Keratinocyte (primary cell): Measurements from ENCODE around the gene WFDC5. TPM values are rescaled to one million over a fixed set of nuclear protein-coding genes. Genes with fewer than 3 reads are reported as not detected.

ENCODE experiments used
- DNase-seq: peaks from one replicate; pipeline ENCODE4 v3.0.0-alpha.2; 2011; ENCODE audit warnings: low read depth, missing footprints, low spot score
- FAIRE-seq: peaks from 2 replicates; lab custom pipeline; 2011; peaks lifted over from hg19 to GRCh38; lab: Jason Lieb, UNC
- H2AFZ ChIP-seq: 2 replicates; pipeline ENCODE4 v1.6.0; 2012; ENCODE audit warnings: low read length, control low read depth, inconsistent platforms; ENCODE audit not compliant: control insufficient read depth
- H3K27ac ChIP-seq: 2 replicates; pipeline ENCODE4 v1.5.1; 2011; ENCODE audit warnings: low read length; ENCODE audit not compliant: control insufficient read depth, insufficient read depth
- H3K27me3 ChIP-seq: 3 replicates; pipeline ENCODE4 v1.6.0; 2011; ENCODE audit warnings: low read length; ENCODE audit not compliant: control insufficient read depth, insufficient read depth; ENCODE audit errors: extremely low read depth
- H3K36me3 ChIP-seq, 2 experiments: 2 replicates in 1 of 2; 3 replicates in 1 of 2; pipeline ENCODE4 v1.5.1; 2011; ENCODE audit warnings: low read length in 2 of 2, mild to moderate bottlenecking in 1 of 2; ENCODE audit not compliant: control insufficient read depth in 2 of 2, insufficient read depth in 2 of 2; ENCODE audit errors: extremely low read depth in 1 of 2
- H3K4me1 ChIP-seq: 3 replicates; pipeline ENCODE4 v1.5.1; 2011; ENCODE audit warnings: low read length; ENCODE audit not compliant: control insufficient read depth, insufficient read depth; ENCODE audit errors: extremely low read depth
- H3K4me2 ChIP-seq: 3 replicates; pipeline ENCODE4 v1.6.0; 2011; ENCODE audit warnings: low read depth, low read length; ENCODE audit not compliant: control insufficient read depth, insufficient read depth; ENCODE audit errors: extremely low read depth
- H3K4me3 ChIP-seq, 3 experiments: fragments of 200-600 bp in 1 of 3; sonication (generic) in 1 of 3; 2 replicates in 2 of 3; 3 replicates in 1 of 3; pipeline ENCODE4 v1.5.1; 2011 to 2016; ENCODE audit warnings: low read length in 3 of 3, mild to moderate bottlenecking in 3 of 3, control low read depth in 2 of 3, inconsistent platforms in 1 of 3, low read depth in 1 of 3, mixed read lengths in 1 of 3, mixed run types in 1 of 3, moderate library complexity in 1 of 3; ENCODE audit not compliant: control insufficient read depth in 2 of 3, insufficient read depth in 2 of 3; ENCODE audit errors: extremely low read depth in 1 of 3
- H3K79me2 ChIP-seq: 2 replicates; pipeline ENCODE4 v1.6.0; 2012; ENCODE audit warnings: low read length; ENCODE audit not compliant: control insufficient read depth, insufficient read depth
- H3K9ac ChIP-seq: 3 replicates; pipeline ENCODE4 v1.6.0; 2011; ENCODE audit warnings: low read length; ENCODE audit not compliant: control insufficient read depth, insufficient read depth; ENCODE audit errors: extremely low read depth
- H3K9me1 ChIP-seq: 3 replicates; pipeline ENCODE4 v1.6.0; 2011; ENCODE audit warnings: low read length; ENCODE audit not compliant: control insufficient read depth, insufficient read depth; ENCODE audit errors: extremely low read depth
- H3K9me3 ChIP-seq: 2 replicates; pipeline ENCODE4 v1.5.1; 2012; ENCODE audit warnings: low read depth, low read length; ENCODE audit not compliant: control insufficient read depth
- H4K20me1 ChIP-seq: 3 replicates; pipeline ENCODE4 v1.6.0; 2011; ENCODE audit warnings: low read length; ENCODE audit not compliant: control insufficient read depth, insufficient read depth; ENCODE audit errors: extremely low read depth
- EZH2 ChIP-seq: IDR thresholded peaks from one replicate; pipeline ENCODE4 v1.6.1; 2012; ENCODE audit warnings: inconsistent platforms, mild to moderate bottlenecking, low read length, moderate library complexity
- dilution Hi-C: fragments of 300-500 bp; cut with MboI; formaldehyde crosslinking; loops from one replicate; pipeline ENCODE4 v1.7.0; 2020; ENCODE audit warnings: low sequenced_read_pairs; ENCODE audit not compliant: extremely low pct_ligation_motif_present
- polyA plus RNA-seq, 5 experiments: library from polyadenylated mRNA; depleted of rRNA in 3 of 5; stranded (reverse) in 3 of 5; stranded (forward) in 1 of 5; unstranded in 1 of 5; fragments of >200 nt; gene quantifications; 1 replicate in 1 of 5; 2 replicates in 3 of 5; 3 replicates in 1 of 5; pipeline versions ENCODE4 v1.2.1 to v1.2.3, GENCODE V29; 2011 to 2012; ENCODE audit warnings: missing spikeins in 2 of 5, low read depth in 1 of 5, low replicate concordance in 1 of 5
- TF ChIP-seq, protein P1 (sequence below), 3 experiments: IDR thresholded peaks in 1 of 3; conservative IDR thresholded peaks in 1 of 3; optimal IDR thresholded peaks in 1 of 3; 2 replicates in 2 of 3; 3 replicates in 1 of 3; pipeline versions ENCODE3 to v1.5.1; 2011; ENCODE audit warnings: low read length in 3 of 3, mild to moderate bottlenecking in 3 of 3, moderate library complexity in 2 of 3, control low read depth in 1 of 3, inconsistent platforms in 1 of 3; ENCODE audit not compliant: insufficient read depth in 2 of 3; ENCODE audit errors: extremely low read depth in 1 of 3

WFDC5 gene
- polyA plus RNA-seq, 1 donor (not counting 4 experiments of a cell fraction or from before 2014, with no cell fraction given), result 5.1 TPM

DNA sequence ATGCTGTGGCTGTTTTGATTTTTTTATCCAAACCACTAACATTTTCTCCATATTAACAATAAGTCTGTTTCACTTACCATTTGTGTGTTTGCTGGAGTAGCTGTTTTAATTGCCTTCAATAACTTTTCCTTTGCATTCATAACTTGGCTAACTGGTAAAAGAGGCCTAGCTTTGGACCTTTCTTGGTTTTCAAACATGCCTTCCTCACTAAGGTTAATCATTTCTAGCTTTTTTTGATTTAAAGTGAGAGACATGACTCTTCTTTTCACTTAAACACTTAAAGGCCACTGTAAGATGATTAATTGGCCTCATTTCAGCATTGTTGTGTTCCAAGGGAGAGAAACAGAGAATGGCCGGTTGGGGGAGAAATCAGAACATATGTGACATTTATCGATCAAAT, 6.4 kb upstream of the WFDC5 start:
- Histone ChIP-seq H2AFZ (no peak overlapping the region), H4K20me1 (no peaks in the 10 kb centered on the region), H3K9ac (no peak overlapping the region), H3K9me1 (no peaks in the 10 kb centered on the region), H3K36me3 (no peaks in the 10 kb centered on the region), H3K27ac (no peak overlapping the region), H3K4me3 (no peak overlapping the region), H3K4me2 (no peak overlapping the region), H3K9me3 (no peaks in the 10 kb centered on the region), H3K79me2 (no peaks in the 10 kb centered on the region), H3K27me3 (peaks cover 6% of the 10 kb centered on the region), H3K4me1 (no peaks in the 10 kb centered on the region)
- no peak for FAIRE-seq
- dilution Hi-C loops, result no loop called here
- TF ChIP-seq, protein P1, sequence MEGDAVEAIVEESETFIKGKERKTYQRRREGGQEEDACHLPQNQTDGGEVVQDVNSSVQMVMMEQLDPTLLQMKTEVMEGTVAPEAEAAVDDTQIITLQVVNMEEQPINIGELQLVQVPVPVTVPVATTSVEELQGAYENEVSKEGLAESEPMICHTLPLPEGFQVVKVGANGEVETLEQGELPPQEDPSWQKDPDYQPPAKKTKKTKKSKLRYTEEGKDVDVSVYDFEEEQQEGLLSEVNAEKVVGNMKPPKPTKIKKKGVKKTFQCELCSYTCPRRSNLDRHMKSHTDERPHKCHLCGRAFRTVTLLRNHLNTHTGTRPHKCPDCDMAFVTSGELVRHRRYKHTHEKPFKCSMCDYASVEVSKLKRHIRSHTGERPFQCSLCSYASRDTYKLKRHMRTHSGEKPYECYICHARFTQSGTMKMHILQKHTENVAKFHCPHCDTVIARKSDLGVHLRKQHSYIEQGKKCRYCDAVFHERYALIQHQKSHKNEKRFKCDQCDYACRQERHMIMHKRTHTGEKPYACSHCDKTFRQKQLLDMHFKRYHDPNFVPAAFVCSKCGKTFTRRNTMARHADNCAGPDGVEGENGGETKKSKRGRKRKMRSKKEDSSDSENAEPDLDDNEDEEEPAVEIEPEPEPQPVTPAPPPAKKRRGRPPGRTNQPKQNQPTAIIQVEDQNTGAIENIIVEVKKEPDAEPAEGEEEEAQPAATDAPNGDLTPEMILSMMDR (optimal IDR thresholded peaks at IDR 0.05 in 1 of 3, IDR thresholded peaks at IDR 0.05 in 1 of 3, conservative IDR thresholded peaks at IDR 0.05 in 1 of 3; ENCODE audit: extremely low read depth in 1 of 3, insufficient read depth in 2 of 3, low read length in 3 of 3), result no peak
- TF ChIP-seq EZH2, result no peak
- DNase-seq, result no peak

DNA sequence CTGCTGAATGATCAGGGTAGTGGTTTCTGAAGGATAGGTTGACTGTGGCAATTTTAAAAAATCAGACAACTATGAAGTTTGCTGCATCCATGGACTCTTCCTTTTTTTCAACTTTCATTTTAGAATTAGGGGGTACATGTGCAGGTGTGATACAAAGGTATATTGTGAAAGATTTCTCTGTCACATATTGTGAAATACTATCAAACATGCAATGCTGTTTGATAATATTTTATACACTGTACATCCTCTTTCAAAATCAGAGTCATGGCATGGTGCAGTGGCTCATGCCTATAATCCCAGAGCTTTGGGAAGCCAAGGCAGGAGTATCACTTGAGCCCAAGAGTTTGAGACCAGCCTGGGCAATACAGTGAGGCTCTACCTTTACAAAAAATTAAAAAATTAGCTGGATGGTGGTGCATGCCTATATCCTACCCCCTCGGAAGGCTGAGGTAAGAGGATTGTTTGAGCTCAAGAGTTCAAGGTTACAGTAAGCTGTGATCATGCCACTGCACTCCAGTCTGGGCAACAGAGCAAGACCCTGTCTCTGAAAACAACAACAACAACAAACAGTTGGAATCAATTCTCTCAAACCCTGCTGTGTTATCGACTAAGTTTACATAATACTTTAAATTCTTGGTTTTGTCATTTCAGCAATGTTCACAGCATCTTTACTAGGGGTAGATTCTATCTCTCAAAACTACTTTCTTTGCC, 4.7 kb upstream of the WFDC5 start:
- H3K36me3 ChIP-seq, result no peaks in the 10 kb centered on the region
- FAIRE-seq (no peak), DNase-seq (no peak)
- no peak overlapping the region for H3K9ac ChIP-seq
- peaks cover 14% of the 10 kb centered on the region for H3K4me1 ChIP-seq
- H3K4me2 ChIP-seq, result no peak overlapping the region
- H3K4me3 ChIP-seq, result no peak overlapping the region
- H3K9me3 ChIP-seq, result no peaks in the 10 kb centered on the region
- H4K20me1 ChIP-seq, result no peaks in the 10 kb centered on the region
- no peak overlapping the region for H3K27ac ChIP-seq
- no peak overlapping the region for H2AFZ ChIP-seq
- peaks cover 3% of the 10 kb centered on the region for H3K27me3 ChIP-seq
- dilution Hi-C loops, result no loop called here
- H3K79me2 ChIP-seq, result no peaks in the 10 kb centered on the region
- H3K9me1 ChIP-seq, result no peaks in the 10 kb centered on the region
- TF ChIP-seq, protein P1 (optimal IDR thresholded peaks at IDR 0.05 in 1 of 3, IDR thresholded peaks at IDR 0.05 in 1 of 3, conservative IDR thresholded peaks at IDR 0.05 in 1 of 3; ENCODE audit: extremely low read depth in 1 of 3, insufficient read depth in 2 of 3, low read length in 3 of 3), result no peak
- TF ChIP-seq EZH2, result no peak
